ENCODE results near the gene ENO1. TPM values are rescaled to one million over a fixed set of nuclear protein-coding genes. Genes with fewer than 3 reads are reported as not detected.

Gene ENO1
- total and polyA plus RNA-seq, 2 experiments from 2014 or later = 910 to 1,831 TPM

GRCh38 chr1:8822373-8823294 lies 55.9 kb downstream of the ENO1 start:
- Histone ChIP-seq H4K20me1 (replicated peaks; ENCODE audit: insufficient read depth) (no peaks in the 10 kb centered on the region), H3K79me2 (replicated peaks; ENCODE audit: insufficient read depth) (no peaks in the 10 kb centered on the region), H3K36me3 (ENCODE audit: insufficient read depth) (no peaks in the 10 kb centered on the region), H2AFZ (peak overlapping the region; percentile 91), H3K27me3 (ENCODE audit: insufficient read depth) (no peaks in the 10 kb centered on the region), H3K4me2 (no peak overlapping the region), H3K4me1 (ENCODE audit: insufficient read depth) (peaks cover 23% of the 10 kb centered on the region), H3K27ac (ENCODE audit: low read depth) (peak overlapping the region; percentile 67; the same call in 1 of the 2 replicates), H3K9me2 (ENCODE audit: insufficient read depth) (no peaks in the 10 kb centered on the region), H3F3A (replicated peaks; ENCODE audit: low read depth) (peaks cover 5% of the 10 kb centered on the region), H3K4me3 (no peak overlapping the region)
- Mint-ChIP-seq H3K9me3 (no peaks in the 10 kb centered on the region), H3K36me3 (ENCODE audit: low read depth) (no peaks in the 10 kb centered on the region), H3K27ac (peak overlapping the region; percentile 58), H3K27me3 (ENCODE audit: insufficient read depth, low read depth, poor library complexity) (no peaks in the 10 kb centered on the region), H3K4me3 (no peak overlapping the region), H3K4me1 (peaks cover 32% of the 10 kb centered on the region)
- ATAC-seq (no peak), DNase-seq (ENCODE audit: low spot score) (no peak)
- TF ChIP-seq POLR2AphosphoS5 (IDR thresholded peaks at IDR 0.05; ENCODE audit: low read depth) (no peak), CREB1 (CRISPR knock-in tag; IDR thresholded peaks at IDR 0.05; ENCODE audit: low read depth) (no peak), ZNF462 (CRISPR knock-in tag; IDR thresholded peaks at IDR 0.05) (no peak), REST (IDR thresholded peaks at IDR 0.05; ENCODE audit: unreplicated experiment) (no peak)
